Measurements from ENCODE around the gene SPDL1. TPM values are rescaled to one million over a fixed set of nuclear protein-coding genes. Genes with fewer than 3 reads are reported as not detected.

Gene SPDL1
- total and polyA plus RNA-seq, 2 of the 8 experiments (the other 6 are each of a cell fraction or from before 2014, with no cell fraction given), result 16.9 to 44.5 TPM

DNA sequence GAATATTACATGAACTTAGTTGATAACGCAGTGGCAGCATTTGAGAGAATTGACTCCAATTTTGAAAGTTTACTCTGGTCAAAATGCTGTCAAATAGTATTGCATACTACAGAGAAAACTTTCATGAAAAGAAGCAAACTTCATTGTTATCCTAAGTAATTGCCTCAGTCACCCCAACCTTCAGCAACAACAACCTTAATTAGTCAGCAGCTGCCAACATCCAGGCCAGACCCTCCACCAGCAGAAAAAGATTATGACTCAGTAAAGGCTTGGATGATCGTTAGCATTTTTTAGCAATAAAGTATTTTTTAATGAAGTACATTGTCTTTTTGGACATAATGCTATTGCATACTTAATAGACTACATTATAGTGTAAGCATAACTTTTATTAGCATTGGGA, 40.8 kb upstream of the SPDL1 start:
- Histone ChIP-seq H2BK5ac (ENCODE audit: low read depth, low read length) (no peak overlapping the region), H2BK20ac (ENCODE audit: low read length) (no peak overlapping the region), H4K20me1 (replicated peaks in 1 of 2; ENCODE audit: control insufficient read depth in 1 of 2, insufficient read depth in 2 of 2, low read length in 2 of 2) (no peaks in the 10 kb centered on the region), H2AFZ (ENCODE audit: low read length) (no peak overlapping the region), H3K9me3 (ENCODE audit: insufficient read depth in 2 of 2, low read depth in 1 of 2, low read length in 1 of 2) (no peaks in the 10 kb centered on the region), H3K14ac (ENCODE audit: insufficient read length) (no peak overlapping the region), H2BK12ac (ENCODE audit: low read depth, low read length) (no peak overlapping the region), H3K4ac (replicated peaks; ENCODE audit: insufficient read length, low read depth, low read length) (no peak overlapping the region), H3K4me1 (replicated peaks in 1 of 4; ENCODE audit: control insufficient read depth in 3 of 4, insufficient read depth in 4 of 4, low read length in 3 of 4) (no peaks in the 10 kb centered on the region), H2BK15ac (ENCODE audit: low read length) (no peak overlapping the region), H3K56ac (replicated peaks; ENCODE audit: insufficient read length, low read depth, low read length) (no peak overlapping the region), H3K27ac (ENCODE audit: low read depth, low read length) (no peak overlapping the region), H3K23ac (ENCODE audit: insufficient read length) (no peak overlapping the region), H3K36me3 (ENCODE audit: control insufficient read depth in 2 of 4, insufficient read depth in 4 of 4, low read length in 3 of 4) (no peaks in the 10 kb centered on the region), H4K8ac (ENCODE audit: extremely low read depth, insufficient read depth, low read length) (no peak overlapping the region), H4K91ac (replicated peaks; ENCODE audit: insufficient read length, low read length) (no peak overlapping the region), H3K9ac (replicated peaks in 1 of 4; ENCODE audit: extremely low read depth in 1 of 4, low read depth in 3 of 4, low read length in 3 of 4) (no peak overlapping the region), H3K79me1 (ENCODE audit: low read depth, low read length) (no peaks in the 10 kb centered on the region), H2AK5ac (ENCODE audit: low read depth, low read length) (no peak overlapping the region), H3K4me2 (ENCODE audit: insufficient read depth in 1 of 2, low read depth in 2 of 2, low read length in 2 of 2) (no peak overlapping the region), H3K4me3 (ENCODE audit: extremely low read depth in 1 of 4, insufficient read depth in 2 of 4, low read depth in 3 of 4, low read length in 4 of 4) (no peak overlapping the region), H3K27me3 (replicated peaks in 1 of 4; ENCODE audit: control insufficient read depth in 3 of 4, extremely low read depth in 1 of 4, insufficient read depth in 3 of 4, low read length in 3 of 4) (no peaks in the 10 kb centered on the region), H2BK120ac (replicated peaks; ENCODE audit: low read depth, low read length) (no peak overlapping the region), H3K23me2 (ENCODE audit: low read depth, low read length) (no peaks in the 10 kb centered on the region), H3K18ac (ENCODE audit: extremely low read depth, low read length) (no peak overlapping the region), H3K79me2 (ENCODE audit: control insufficient read depth in 1 of 2, insufficient read depth in 2 of 2, low read length in 2 of 2) (no peaks in the 10 kb centered on the region), H4K5ac (ENCODE audit: insufficient read length, low read depth, low read length) (no peak overlapping the region)
- FAIRE-seq (no peak), DNase-seq (ENCODE audit: low read depth in 1 of 2, low spot score in 2 of 2) (no peak)
- WGBS, 2 experiments (ENCODE audit: extremely low coverage in 1 of 2, insufficient coverage in 1 of 2, insufficient read length in 1 of 2, insufficient replicate concordance in 2 of 2, low coverage in 1 of 2, low lambda C conversion rate in 2 of 2, missing lambda C conversion rate in 1 of 2), result 93% methylated on average over 2 of the region's 2 CpGs; no CpG with 5 or more reads in 1 of the 2 experiments
- CTCF ChIA-PET (ENCODE audit: partially characterized antibody), result interaction anchor here (0.7 to 1.0 kb wide), 2 partner anchors 31 to 605 kb away, joined by 3 to 4 read pairs; no protein-coding TSS in a partner anchor
- POLR2A ChIA-PET (ENCODE audit: partially characterized antibody), result no interaction called here
- no peak for TF ChIP-seq HDAC6 (IDR thresholded peaks at IDR 0.05; ENCODE audit: low read depth, low read length)
